HEK293 (cell line): ENCODE data around the gene OXA1L.

Source experiments
- ZNF146 ChIP-seq: fragments of 450-650 bp; formaldehyde crosslinking; IDR thresholded peaks from 2 replicates; pipeline ENCODE4 v1.5.1; 2016; ENCODE audit warnings: missing biosample characterization, missing genetic modification characterization
- ZNF19 ChIP-seq: fragments of 450-650 bp; formaldehyde crosslinking; IDR thresholded peaks from 2 replicates; pipeline ENCODE4; 2016; ENCODE audit warnings: missing biosample characterization, missing genetic modification characterization, low read depth
- ZNF274 ChIP-seq, 2 experiments: fragments of 200-500 bp in 1 of 2; fragments of 450-650 bp in 1 of 2; sonication (Bioruptor generic) in 1 of 2; formaldehyde crosslinking in 1 of 2; IDR thresholded peaks; 2 replicates each; pipeline versions ENCODE4 v1.5.1 to v1.6.1; 2014 to 2016; ENCODE audit warnings: borderline replicate concordance in 1 of 2, inconsistent platforms in 1 of 2, low read length in 1 of 2, missing biosample characterization in 1 of 2, missing genetic modification characterization in 1 of 2
- ZNF626 ChIP-seq: fragments of 450-650 bp; sonication (Bioruptor Pico); formaldehyde crosslinking; IDR thresholded peaks from 2 replicates; pipeline ENCODE4 v1.5.1; 2018; ENCODE audit warnings: missing biosample characterization, missing genetic modification characterization, inconsistent platforms
- TF ChIP-seq, protein P1 (sequence below): fragments of 450-650 bp; formaldehyde crosslinking; IDR thresholded peaks from 2 replicates; pipeline ENCODE4 v1.5.1; 2016; ENCODE audit warnings: missing biosample characterization, missing genetic modification characterization
- TF ChIP-seq, protein P2 (sequence below): fragments of 450-650 bp; formaldehyde crosslinking; IDR thresholded peaks from 2 replicates; pipeline ENCODE4 v1.5.1; 2016; ENCODE audit warnings: missing biosample characterization, missing genetic modification characterization, low read depth
- TF ChIP-seq, protein P3 (sequence below): fragments of 450-650 bp; formaldehyde crosslinking; IDR thresholded peaks from 2 replicates; pipeline ENCODE4 v1.5.1; 2017; ENCODE audit warnings: missing biosample characterization, missing genetic modification characterization
- TF ChIP-seq, protein P4 (sequence below): fragments of 450-650 bp; formaldehyde crosslinking; IDR thresholded peaks from 2 replicates; pipeline ENCODE4 v1.5.1; 2016; ENCODE audit warnings: missing biosample characterization, missing genetic modification characterization, low read depth

DNA sequence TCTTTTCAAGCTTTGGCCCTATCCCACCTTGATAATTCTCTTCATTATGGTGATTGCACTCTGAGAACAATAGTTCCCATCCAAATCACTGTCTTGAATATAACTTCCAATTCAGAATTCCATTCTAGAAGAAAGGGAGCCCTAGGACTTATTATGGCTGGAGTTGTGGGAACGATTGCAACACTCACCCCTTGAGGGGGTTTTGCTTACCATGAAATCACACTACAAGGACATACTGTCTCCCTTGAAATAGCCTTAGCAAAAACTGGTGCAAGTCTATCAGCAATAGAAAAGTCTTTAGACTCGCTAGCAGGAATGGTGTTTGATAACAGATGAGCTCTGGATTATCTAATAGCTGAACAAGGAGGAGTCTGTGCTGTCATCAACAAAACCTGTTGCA is 31.4 kb upstream of the OXA1L start:
- TF ChIP-seq, protein P1, sequence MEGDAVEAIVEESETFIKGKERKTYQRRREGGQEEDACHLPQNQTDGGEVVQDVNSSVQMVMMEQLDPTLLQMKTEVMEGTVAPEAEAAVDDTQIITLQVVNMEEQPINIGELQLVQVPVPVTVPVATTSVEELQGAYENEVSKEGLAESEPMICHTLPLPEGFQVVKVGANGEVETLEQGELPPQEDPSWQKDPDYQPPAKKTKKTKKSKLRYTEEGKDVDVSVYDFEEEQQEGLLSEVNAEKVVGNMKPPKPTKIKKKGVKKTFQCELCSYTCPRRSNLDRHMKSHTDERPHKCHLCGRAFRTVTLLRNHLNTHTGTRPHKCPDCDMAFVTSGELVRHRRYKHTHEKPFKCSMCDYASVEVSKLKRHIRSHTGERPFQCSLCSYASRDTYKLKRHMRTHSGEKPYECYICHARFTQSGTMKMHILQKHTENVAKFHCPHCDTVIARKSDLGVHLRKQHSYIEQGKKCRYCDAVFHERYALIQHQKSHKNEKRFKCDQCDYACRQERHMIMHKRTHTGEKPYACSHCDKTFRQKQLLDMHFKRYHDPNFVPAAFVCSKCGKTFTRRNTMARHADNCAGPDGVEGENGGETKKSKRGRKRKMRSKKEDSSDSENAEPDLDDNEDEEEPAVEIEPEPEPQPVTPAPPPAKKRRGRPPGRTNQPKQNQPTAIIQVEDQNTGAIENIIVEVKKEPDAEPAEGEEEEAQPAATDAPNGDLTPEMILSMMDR (tag by site-specific recombination) = no peak
- TF ChIP-seq, protein P2, sequence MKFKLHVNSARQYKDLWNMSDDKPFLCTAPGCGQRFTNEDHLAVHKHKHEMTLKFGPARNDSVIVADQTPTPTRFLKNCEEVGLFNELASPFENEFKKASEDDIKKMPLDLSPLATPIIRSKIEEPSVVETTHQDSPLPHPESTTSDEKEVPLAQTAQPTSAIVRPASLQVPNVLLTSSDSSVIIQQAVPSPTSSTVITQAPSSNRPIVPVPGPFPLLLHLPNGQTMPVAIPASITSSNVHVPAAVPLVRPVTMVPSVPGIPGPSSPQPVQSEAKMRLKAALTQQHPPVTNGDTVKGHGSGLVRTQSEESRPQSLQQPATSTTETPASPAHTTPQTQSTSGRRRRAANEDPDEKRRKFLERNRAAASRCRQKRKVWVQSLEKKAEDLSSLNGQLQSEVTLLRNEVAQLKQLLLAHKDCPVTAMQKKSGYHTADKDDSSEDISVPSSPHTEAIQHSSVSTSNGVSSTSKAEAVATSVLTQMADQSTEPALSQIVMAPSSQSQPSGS = no peak
- no peak for TF ChIP-seq ZNF146 (tag by site-specific recombination)
- TF ChIP-seq, protein P3, sequence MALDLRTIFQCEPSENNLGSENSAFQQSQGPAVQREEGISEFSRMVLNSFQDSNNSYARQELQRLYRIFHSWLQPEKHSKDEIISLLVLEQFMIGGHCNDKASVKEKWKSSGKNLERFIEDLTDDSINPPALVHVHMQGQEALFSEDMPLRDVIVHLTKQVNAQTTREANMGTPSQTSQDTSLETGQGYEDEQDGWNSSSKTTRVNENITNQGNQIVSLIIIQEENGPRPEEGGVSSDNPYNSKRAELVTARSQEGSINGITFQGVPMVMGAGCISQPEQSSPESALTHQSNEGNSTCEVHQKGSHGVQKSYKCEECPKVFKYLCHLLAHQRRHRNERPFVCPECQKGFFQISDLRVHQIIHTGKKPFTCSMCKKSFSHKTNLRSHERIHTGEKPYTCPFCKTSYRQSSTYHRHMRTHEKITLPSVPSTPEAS (tag by site-specific recombination) = no peak
- no peak for TF ChIP-seq ZNF274 (IDR thresholded peaks at IDR 0.05; ENCODE audit: low read length)
- TF ChIP-seq ZNF274 (tag by site-specific recombination; IDR thresholded peaks at IDR 0.05; ENCODE audit: borderline replicate concordance) = no peak
- TF ChIP-seq ZNF626 = no peak
- TF ChIP-seq, protein P4, sequence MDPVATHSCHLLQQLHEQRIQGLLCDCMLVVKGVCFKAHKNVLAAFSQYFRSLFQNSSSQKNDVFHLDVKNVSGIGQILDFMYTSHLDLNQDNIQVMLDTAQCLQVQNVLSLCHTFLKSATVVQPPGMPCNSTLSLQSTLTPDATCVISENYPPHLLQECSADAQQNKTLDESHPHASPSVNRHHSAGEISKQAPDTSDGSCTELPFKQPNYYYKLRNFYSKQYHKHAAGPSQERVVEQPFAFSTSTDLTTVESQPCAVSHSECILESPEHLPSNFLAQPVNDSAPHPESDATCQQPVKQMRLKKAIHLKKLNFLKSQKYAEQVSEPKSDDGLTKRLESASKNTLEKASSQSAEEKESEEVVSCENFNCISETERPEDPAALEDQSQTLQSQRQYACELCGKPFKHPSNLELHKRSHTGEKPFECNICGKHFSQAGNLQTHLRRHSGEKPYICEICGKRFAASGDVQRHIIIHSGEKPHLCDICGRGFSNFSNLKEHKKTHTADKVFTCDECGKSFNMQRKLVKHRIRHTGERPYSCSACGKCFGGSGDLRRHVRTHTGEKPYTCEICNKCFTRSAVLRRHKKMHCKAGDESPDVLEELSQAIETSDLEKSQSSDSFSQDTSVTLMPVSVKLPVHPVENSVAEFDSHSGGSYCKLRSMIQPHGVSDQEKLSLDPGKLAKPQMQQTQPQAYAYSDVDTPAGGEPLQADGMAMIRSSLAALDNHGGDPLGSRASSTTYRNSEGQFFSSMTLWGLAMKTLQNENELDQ (tag by site-specific recombination) = no peak
- no peak for TF ChIP-seq ZNF19 (tag by site-specific recombination)
